ENCODE data around the gene PHIP. TPM values are rescaled to one million over a fixed set of nuclear protein-coding genes. Genes with fewer than 3 reads are reported as not detected.

The PHIP gene
- total and polyA plus RNA-seq, 2 donors (not counting 3 experiments of a cell fraction or from before 2014, with no cell fraction given) = 3.5 to 28.4 TPM

DNA sequence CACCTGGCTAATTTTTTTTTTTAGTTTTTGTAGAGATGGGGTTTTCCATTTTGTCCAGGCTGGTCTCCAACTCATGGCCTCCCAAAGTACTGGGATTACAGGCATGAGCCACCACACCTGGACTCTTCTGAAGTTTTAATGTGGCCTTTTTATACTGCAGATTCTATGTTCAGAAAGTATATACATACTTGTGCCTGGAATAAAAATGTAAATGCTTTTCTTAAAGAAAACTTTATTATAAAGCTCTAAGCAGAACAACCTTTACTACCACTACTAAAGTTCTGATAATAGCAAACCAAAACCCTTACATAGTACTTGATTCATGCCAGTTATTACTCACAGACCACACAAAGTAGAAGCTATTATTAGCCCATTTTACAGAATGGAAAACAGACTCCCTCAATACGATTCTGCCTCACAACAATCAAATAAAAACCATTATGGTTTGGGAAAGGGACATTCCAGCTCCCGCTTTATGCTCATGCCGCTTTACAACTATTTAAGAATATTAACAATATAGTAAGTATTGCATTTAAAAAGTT is 5.3 kb downstream of the PHIP start:
- FAIRE-seq (no peak), DNase-seq (ENCODE audit: low read depth, low spot score) (no peak)
- ChIA-PET POLR2A (no interaction called here), CTCF (interaction anchor here (1.2 to 1.9 kb wide), 2 partner anchors 11 to 394 kb away, joined by 4 to 6 read pairs; no protein-coding TSS in a partner anchor)
- H3K9me1 ChIP-seq (replicated peaks; ENCODE audit: control insufficient read depth, extremely low read depth, insufficient read depth, low read length) = no peaks in the 10 kb centered on the region
- no peaks in the 10 kb centered on the region for H4K20me1 ChIP-seq (replicated peaks; ENCODE audit: control insufficient read depth, extremely low read depth, insufficient read depth, low read length)
- H3K4me3 ChIP-seq (replicated peaks in 1 of 3; ENCODE audit: insufficient read depth in 1 of 3, low read depth in 1 of 3, low read length in 3 of 3) = no peak overlapping the region
- no peak overlapping the region for H3K9ac ChIP-seq (replicated peaks; ENCODE audit: extremely low read depth, insufficient read depth, low read length)
- H3K79me2 ChIP-seq (ENCODE audit: control insufficient read depth, insufficient read depth, low read length) = peaks cover 80% of the 10 kb centered on the region
- H3K4me1 ChIP-seq (ENCODE audit: control insufficient read depth, extremely low read depth, insufficient read depth, low read length) = peaks cover 11% of the 10 kb centered on the region
- no peak overlapping the region for H3K4me2 ChIP-seq (ENCODE audit: insufficient read depth, low read length)
- intact Hi-C loops (cut with micrococcal nuclease) = no loop called here
- dilution Hi-C loops (cut with MboI; ENCODE audit: extremely low pct_ligation_motif_present, low sequenced_read_pairs) = no loop called here
- no peaks in the 10 kb centered on the region for H3K27me3 ChIP-seq (ENCODE audit: control insufficient read depth in 2 of 2, insufficient read depth in 2 of 2, low read length in 2 of 2)
- H3K36me3 ChIP-seq (ENCODE audit: control insufficient read depth in 2 of 2, extremely low read depth in 1 of 2, insufficient read depth in 2 of 2, low read length in 2 of 2) = peaks cover 0 to 2% of the 10 kb centered on the region in 2 experiments
- no peak for TF ChIP-seq POLR2A (IDR thresholded peaks at IDR 0.05; ENCODE audit: low read depth, low read length)
- TF ChIP-seq, protein P1, sequence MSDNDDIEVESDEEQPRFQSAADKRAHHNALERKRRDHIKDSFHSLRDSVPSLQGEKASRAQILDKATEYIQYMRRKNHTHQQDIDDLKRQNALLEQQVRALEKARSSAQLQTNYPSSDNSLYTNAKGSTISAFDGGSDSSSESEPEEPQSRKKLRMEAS (IDR thresholded peaks at IDR 0.05; ENCODE audit: insufficient read depth, insufficient read length) = no peak
- TF ChIP-seq POLR2AphosphoS5 (IDR thresholded peaks at IDR 0.05; ENCODE audit: insufficient read depth, low read depth, low read length) = no peak
- no peaks in the 10 kb centered on the region for H3K9me3 ChIP-seq (replicated peaks; ENCODE audit: control insufficient read depth, insufficient read depth, low read length)
- H2AFZ ChIP-seq (ENCODE audit: low read depth, low read length) = no peak overlapping the region
- no peak overlapping the region for H3K27ac ChIP-seq (ENCODE audit: insufficient read depth, low read depth, low read length)
- BruUV-seq (replicated peaks) = no TSS peak

- CTCF ChIA-PET = interaction anchor here (1.2 to 1.5 kb wide), 2 partner anchors 9 to 23 kb away, joined by 3 to 4 read pairs; no protein-coding TSS in a partner anchor
- H3K9me3 ChIP-seq (replicated peaks; ENCODE audit: control insufficient read depth, insufficient read depth, low read length) = no peaks in the 10 kb centered on the region
- H2AFZ ChIP-seq (ENCODE audit: low read depth, low read length) = no peak overlapping the region
- H3K36me3 ChIP-seq (ENCODE audit: control insufficient read depth in 2 of 2, extremely low read depth in 1 of 2, insufficient read depth in 2 of 2, low read length in 2 of 2) = peaks cover 0 to 2% of the 10 kb centered on the region in 2 experiments
- H3K9me1 ChIP-seq (replicated peaks; ENCODE audit: control insufficient read depth, extremely low read depth, insufficient read depth, low read length) = no peaks in the 10 kb centered on the region
- intact Hi-C loops (cut with micrococcal nuclease) = no loop called here
- no peak for TF ChIP-seq GATA2 (IDR thresholded peaks at IDR 0.05; ENCODE audit: insufficient read depth, insufficient read length, low read depth, low read length)
- no peak for TF ChIP-seq EZH2 (IDR thresholded peaks at IDR 0.05; ENCODE audit: borderline replicate concordance, low read depth, low read length, severe bottlenecking)
- H3K9ac ChIP-seq (replicated peaks; ENCODE audit: extremely low read depth, insufficient read depth, low read length) = no peak overlapping the region
- POLR2A ChIA-PET = no interaction called here
- H3K27ac ChIP-seq (ENCODE audit: insufficient read depth, low read depth, low read length) = no peak overlapping the region
- no peaks in the 10 kb centered on the region for H4K20me1 ChIP-seq (replicated peaks; ENCODE audit: control insufficient read depth, extremely low read depth, insufficient read depth, low read length)
- dilution Hi-C loops (cut with MboI; ENCODE audit: extremely low pct_ligation_motif_present, low sequenced_read_pairs) = no loop called here
- FAIRE-seq (no peak), DNase-seq (ENCODE audit: low read depth, low spot score) (no peak)
- BruUV-seq (replicated peaks) = no TSS peak
- peaks cover 11% of the 10 kb centered on the region for H3K4me1 ChIP-seq (ENCODE audit: control insufficient read depth, extremely low read depth, insufficient read depth, low read length)
- H3K4me2 ChIP-seq (ENCODE audit: insufficient read depth, low read length) = no peak overlapping the region
- H3K27me3 ChIP-seq (ENCODE audit: control insufficient read depth in 2 of 2, insufficient read depth in 2 of 2, low read length in 2 of 2) = no peaks in the 10 kb centered on the region
- H3K79me2 ChIP-seq (ENCODE audit: control insufficient read depth, insufficient read depth, low read length) = peaks cover 87% of the 10 kb centered on the region
- H3K4me3 ChIP-seq (replicated peaks in 1 of 3; ENCODE audit: insufficient read depth in 1 of 3, low read depth in 1 of 3, low read length in 3 of 3) = no peak overlapping the region
Measured at GRCh38 chr6:79071547-79071946, 6.5 kb downstream of the PHIP start.

Measured in endothelial cell of umbilical vein (primary cell).